ENCODE results near the gene MUSK.

Gene MUSK

GRCh38 chr9:110809038-110809595 lies 140.5 kb downstream of the MUSK start:
- no peak for DNase-seq (ENCODE audit: extremely low spot score)
- POLR2A ChIA-PET, result no interaction called here
- CTCF ChIA-PET, result no interaction called here
- TF ChIP-seq L3MBTL2 (conservative IDR thresholded peaks at IDR 0.05), result no peak

GRCh38 chr9:110810262-110810976 lies 141.8 kb downstream of the MUSK start:
- no peak for TF ChIP-seq TARDBP (IDR thresholded peaks at IDR 0.05)
- no peak for TF ChIP-seq SP1 (IDR thresholded peaks at IDR 0.05)
- TF ChIP-seq BHLHE40 (IDR thresholded peaks at IDR 0.05; ENCODE audit: borderline replicate concordance), result no peak
- no peak for TF ChIP-seq HDGF (IDR thresholded peaks at IDR 0.05; ENCODE audit: borderline replicate concordance)
- TF ChIP-seq L3MBTL2 (conservative IDR thresholded peaks at IDR 0.05), result no peak
- TF ChIP-seq SUZ12 (IDR thresholded peaks at IDR 0.05), result no peak
- TF ChIP-seq FOXA1 (IDR thresholded peaks at IDR 0.05), result no peak
- no peak for TF ChIP-seq FOXK2 (IDR thresholded peaks at IDR 0.05)
- no peak for TF ChIP-seq ZNF384 (IDR thresholded peaks at IDR 0.05)
- TF ChIP-seq ELF4 (IDR thresholded peaks at IDR 0.05), result no peak
- TF ChIP-seq PKNOX1 (IDR thresholded peaks at IDR 0.05), result no peak
- TF ChIP-seq ARNT (IDR thresholded peaks at IDR 0.05), result no peak
- TF ChIP-seq CTBP1 (IDR thresholded peaks at IDR 0.05; ENCODE audit: borderline replicate concordance), result no peak
- no peak for TF ChIP-seq LEF1 (IDR thresholded peaks at IDR 0.05; ENCODE audit: borderline replicate concordance)
- POLR2A ChIA-PET, result no interaction called here
- DNase-seq (ENCODE audit: extremely low spot score), result no peak
- CTCF ChIA-PET, result no interaction called here

- CTCF ChIA-PET, result no interaction called here
- no peak for TF ChIP-seq SUZ12 (IDR thresholded peaks at IDR 0.05)
- TF ChIP-seq ELF4 (IDR thresholded peaks at IDR 0.05), result no peak
- TF ChIP-seq CTBP1 (IDR thresholded peaks at IDR 0.05; ENCODE audit: borderline replicate concordance), result no peak
- TF ChIP-seq ZNF384 (IDR thresholded peaks at IDR 0.05), result no peak
- TF ChIP-seq TARDBP (IDR thresholded peaks at IDR 0.05), result no peak
- TF ChIP-seq NFRKB (IDR thresholded peaks at IDR 0.05), result no peak
- no peak for TF ChIP-seq ARNT (IDR thresholded peaks at IDR 0.05)
- no peak for TF ChIP-seq FOXA1 (IDR thresholded peaks at IDR 0.05)
- no peak for TF ChIP-seq FOXK2 (IDR thresholded peaks at IDR 0.05)
- no peak for TF ChIP-seq FOXM1 (IDR thresholded peaks at IDR 0.05; ENCODE audit: borderline replicate concordance)
- TF ChIP-seq SP1 (IDR thresholded peaks at IDR 0.05), result no peak
- TF ChIP-seq BHLHE40 (IDR thresholded peaks at IDR 0.05; ENCODE audit: borderline replicate concordance), result no peak
- no peak for TF ChIP-seq L3MBTL2 (conservative IDR thresholded peaks at IDR 0.05)
- TF ChIP-seq HDGF (IDR thresholded peaks at IDR 0.05; ENCODE audit: borderline replicate concordance), result no peak
- TF ChIP-seq LEF1 (IDR thresholded peaks at IDR 0.05; ENCODE audit: borderline replicate concordance), result no peak
- TF ChIP-seq PKNOX1 (IDR thresholded peaks at IDR 0.05), result no peak
- POLR2A ChIA-PET, result no interaction called here
- no peak for DNase-seq (ENCODE audit: extremely low spot score)
Measured at GRCh38 chr9:110812886-110813285, 144.3 kb downstream of the MUSK start.

GRCh38 chr9:110814159-110814558 lies 145.6 kb downstream of the MUSK start:
- DNase-seq (ENCODE audit: extremely low spot score), result no peak
- TF ChIP-seq ARNT (IDR thresholded peaks at IDR 0.05), result no peak
- TF ChIP-seq ZNF384 (IDR thresholded peaks at IDR 0.05), result no peak
- no peak for TF ChIP-seq ELF4 (IDR thresholded peaks at IDR 0.05)
- TF ChIP-seq CTBP1 (IDR thresholded peaks at IDR 0.05; ENCODE audit: borderline replicate concordance), result no peak
- no peak for TF ChIP-seq BHLHE40 (IDR thresholded peaks at IDR 0.05; ENCODE audit: borderline replicate concordance)
- TF ChIP-seq SP1 (IDR thresholded peaks at IDR 0.05), result no peak
- no peak for TF ChIP-seq FOXK2 (IDR thresholded peaks at IDR 0.05)
- no peak for TF ChIP-seq SUZ12 (IDR thresholded peaks at IDR 0.05)
- no peak for TF ChIP-seq PKNOX1 (IDR thresholded peaks at IDR 0.05)
- TF ChIP-seq L3MBTL2 (conservative IDR thresholded peaks at IDR 0.05), result no peak
- no peak for TF ChIP-seq TARDBP (IDR thresholded peaks at IDR 0.05)
- no peak for TF ChIP-seq FOXA1 (IDR thresholded peaks at IDR 0.05)
- TF ChIP-seq LEF1 (IDR thresholded peaks at IDR 0.05; ENCODE audit: borderline replicate concordance), result no peak
- TF ChIP-seq HDGF (IDR thresholded peaks at IDR 0.05; ENCODE audit: borderline replicate concordance), result no peak
- no peak for TF ChIP-seq NFRKB (IDR thresholded peaks at IDR 0.05)
- TF ChIP-seq FOXM1 (IDR thresholded peaks at IDR 0.05; ENCODE audit: borderline replicate concordance), result no peak
- POLR2A ChIA-PET, result no interaction called here
- CTCF ChIA-PET, result no interaction called here

- CTCF ChIA-PET, result no interaction called here
Measured at GRCh38 chr9:110815361-110815760, 146.8 kb downstream of the MUSK start.

More at GRCh38 chr9:110815361-110815760, 146.8 kb downstream of the MUSK start:
- POLR2A ChIA-PET, result no interaction called here
- no peak for TF ChIP-seq HDGF (IDR thresholded peaks at IDR 0.05; ENCODE audit: borderline replicate concordance)
- TF ChIP-seq ZNF384 (IDR thresholded peaks at IDR 0.05), result no peak
- no peak for TF ChIP-seq SUZ12 (IDR thresholded peaks at IDR 0.05)
- TF ChIP-seq NFRKB (IDR thresholded peaks at IDR 0.05), result no peak
- TF ChIP-seq LEF1 (IDR thresholded peaks at IDR 0.05; ENCODE audit: borderline replicate concordance), result no peak
- TF ChIP-seq CTBP1 (IDR thresholded peaks at IDR 0.05; ENCODE audit: borderline replicate concordance), result no peak
- no peak for TF ChIP-seq L3MBTL2 (conservative IDR thresholded peaks at IDR 0.05)
- TF ChIP-seq FOXA1 (IDR thresholded peaks at IDR 0.05), result no peak
- no peak for TF ChIP-seq BHLHE40 (IDR thresholded peaks at IDR 0.05; ENCODE audit: borderline replicate concordance)
- no peak for TF ChIP-seq ARNT (IDR thresholded peaks at IDR 0.05)
- TF ChIP-seq FOXK2 (IDR thresholded peaks at IDR 0.05), result no peak
- no peak for TF ChIP-seq TARDBP (IDR thresholded peaks at IDR 0.05)
- no peak for TF ChIP-seq ELF4 (IDR thresholded peaks at IDR 0.05)
- no peak for TF ChIP-seq PKNOX1 (IDR thresholded peaks at IDR 0.05)
- no peak for TF ChIP-seq FOXM1 (IDR thresholded peaks at IDR 0.05; ENCODE audit: borderline replicate concordance)
- TF ChIP-seq SP1 (IDR thresholded peaks at IDR 0.05), result no peak
- no peak for DNase-seq (ENCODE audit: extremely low spot score)

Measured in HEK293T (cell line).